H9 (cell line): ENCODE measurements around the gene SYNE2. TPM values are rescaled to one million over a fixed set of nuclear protein-coding genes. Genes with fewer than 3 reads are reported as not detected.

Source experiments
- DNase-seq: peaks from one replicate; pipeline ENCODE4 v3.0.0-alpha.2; 2017
- H2AFZ ChIP-seq: one replicate; pipeline ENCODE4 v1.6.1; 2013; ENCODE audit warnings: mild to moderate bottlenecking, low read length, control low read depth, moderate library complexity
- H2AK5ac ChIP-seq: 2 replicates; pipeline ENCODE4 v1.6.1; 2013; ENCODE audit warnings: low read length, control low read depth, mixed read lengths; ENCODE audit not compliant: insufficient read length
- H2BK120ac ChIP-seq: one replicate; pipeline ENCODE4 v1.6.1; 2013; ENCODE audit warnings: low read depth, mild to moderate bottlenecking, low read length, control low read depth, inconsistent platforms; ENCODE audit not compliant: poor library complexity, severe bottlenecking
- H2BK12ac ChIP-seq: 2 replicates; pipeline ENCODE4 v1.6.1; 2013; ENCODE audit warnings: low read length, control low read depth, mixed read lengths, low read depth; ENCODE audit not compliant: insufficient read length
- H2BK15ac ChIP-seq: 2 replicates; pipeline ENCODE4 v1.6.1; 2013; ENCODE audit warnings: low read depth, low read length, control low read depth
- H2BK20ac ChIP-seq: one replicate; pipeline ENCODE4 v1.6.1; 2013; ENCODE audit warnings: low read depth, mild to moderate bottlenecking, low read length, control low read depth, inconsistent platforms; ENCODE audit not compliant: poor library complexity, severe bottlenecking
- H2BK5ac ChIP-seq: 2 replicates; pipeline ENCODE4 v1.6.1; 2013; ENCODE audit warnings: low read length, control low read depth, mixed read lengths; ENCODE audit not compliant: insufficient read length
- H3K14ac ChIP-seq: 2 replicates; pipeline ENCODE4 v1.6.1; 2013; ENCODE audit warnings: low read length, control low read depth; ENCODE audit not compliant: insufficient read depth
- H3K18ac ChIP-seq: 2 replicates; pipeline ENCODE4 v1.6.1; 2013; ENCODE audit warnings: low read depth, mild to moderate bottlenecking, mixed read lengths, low read length, control low read depth; ENCODE audit not compliant: insufficient read length
- H3K23ac ChIP-seq: 2 replicates; pipeline ENCODE4 v1.6.1; 2013; ENCODE audit warnings: low read length, control low read depth, mixed read lengths, low read depth; ENCODE audit not compliant: insufficient read length
- H3K23me2 ChIP-seq: 2 replicates; pipeline ENCODE4 v1.6.1; 2013; ENCODE audit warnings: low read depth, mild to moderate bottlenecking, mixed read lengths, low read length, control low read depth; ENCODE audit not compliant: insufficient read length, poor library complexity, severe bottlenecking
- H3K27ac ChIP-seq: 2 replicates; pipeline ENCODE4 v1.5.1; 2013; ENCODE audit warnings: low read length, control low read depth, mixed read lengths, low read depth; ENCODE audit not compliant: insufficient read length
- H3K27me3 ChIP-seq: 2 replicates; pipeline ENCODE4 v1.6.1; 2013; ENCODE audit warnings: low read length, control low read depth, inconsistent platforms; ENCODE audit not compliant: insufficient read depth
- H3K4ac ChIP-seq: 2 replicates; pipeline ENCODE4 v1.6.1; 2013; ENCODE audit warnings: low read depth, mild to moderate bottlenecking, control low read depth, inconsistent platforms, low read length, moderate library complexity
- H3K4me1 ChIP-seq: 2 replicates; pipeline ENCODE4 v1.6.1; 2013; ENCODE audit warnings: low read length, control low read depth, inconsistent platforms; ENCODE audit not compliant: insufficient read depth
- H3K4me2 ChIP-seq: 2 replicates; pipeline ENCODE4 v1.6.1; 2013; ENCODE audit warnings: low read length, control low read depth, mixed read lengths; ENCODE audit not compliant: insufficient read length, insufficient read depth
- H3K56ac ChIP-seq: 2 replicates; pipeline ENCODE4 v1.6.1; 2013; ENCODE audit warnings: low read depth, mild to moderate bottlenecking, mixed read lengths, low read length, control low read depth; ENCODE audit not compliant: insufficient read length
- H3K79me1 ChIP-seq: 2 replicates; pipeline ENCODE4 v1.6.1; 2013; ENCODE audit warnings: low read depth, mild to moderate bottlenecking, moderate library complexity, low read length, control low read depth, inconsistent platforms; ENCODE audit not compliant: insufficient read depth, poor library complexity, severe bottlenecking
- H3K79me2 ChIP-seq: 2 replicates; pipeline ENCODE4 v1.6.1; 2013; ENCODE audit warnings: low read length, control low read depth, inconsistent platforms; ENCODE audit not compliant: insufficient read depth
- H3K9ac ChIP-seq: 2 replicates; pipeline ENCODE4 v1.6.1; 2013; ENCODE audit warnings: low read length, control low read depth, mixed read lengths; ENCODE audit not compliant: insufficient read length; ENCODE audit errors: extremely low read depth
- H3K9me3 ChIP-seq: one replicate; pipeline ENCODE4 v1.6.1; 2013; ENCODE audit warnings: low read depth, low read length, inconsistent platforms; ENCODE audit not compliant: control insufficient read depth
- H3T11ph ChIP-seq: one replicate; pipeline ENCODE4 v1.6.1; 2013; ENCODE audit warnings: mild to moderate bottlenecking, low read length, control low read depth, inconsistent platforms
- H4K20me1 ChIP-seq: one replicate; pipeline ENCODE4 v1.6.1; 2013; ENCODE audit not compliant: control insufficient read depth, insufficient read length, insufficient read depth
- H4K5ac ChIP-seq: 2 replicates; pipeline ENCODE4 v1.6.1; 2013; ENCODE audit warnings: low read depth, mild to moderate bottlenecking, mixed read lengths, low read length, control low read depth; ENCODE audit not compliant: insufficient read length
- H4K8ac ChIP-seq: replicated peaks from 2 replicates; pipeline ENCODE4 v1.6.1; 2013; ENCODE audit warnings: low read length, control low read depth, mixed read lengths, low read depth; ENCODE audit not compliant: insufficient read length
- H4K91ac ChIP-seq: 2 replicates; pipeline ENCODE4 v1.6.1; 2013; ENCODE audit warnings: low read depth, mild to moderate bottlenecking, moderate library complexity, mixed read lengths, low read length, control low read depth; ENCODE audit not compliant: insufficient read length
- H3K27ac Mint-ChIP-seq, 3 experiments: 2 replicates in 2 of 3; 3 replicates in 1 of 3; pipeline ENCODE4 v1.8.0; 2020 to 2021; ENCODE audit warnings: mixed read lengths in 3 of 3, mild to moderate bottlenecking in 1 of 3, moderate library complexity in 1 of 3
- H3K27me3 Mint-ChIP-seq: 2 replicates; pipeline ENCODE4 v1.8.0; 2021; ENCODE audit warnings: low read depth, mild to moderate bottlenecking, moderate library complexity, mixed read lengths
- H3K36me3 Mint-ChIP-seq, 3 experiments: 2 replicates in 2 of 3; 3 replicates in 1 of 3; pipeline ENCODE4 v1.8.0; 2020 to 2021; ENCODE audit warnings: low read depth in 3 of 3, mixed read lengths in 3 of 3; ENCODE audit not compliant: insufficient read depth in 1 of 3
- H3K4me1 Mint-ChIP-seq, 2 experiments: 2 replicates each; pipeline ENCODE4 v1.8.0; 2020; ENCODE audit warnings: mixed read lengths in 2 of 2
- H3K4me3 Mint-ChIP-seq, 2 experiments: 2 replicates in 1 of 2; 3 replicates in 1 of 2; pipeline ENCODE4 v1.8.0; 2020 to 2021; ENCODE audit warnings: mild to moderate bottlenecking in 2 of 2, mixed read lengths in 2 of 2, moderate library complexity in 1 of 2
- H3K9me3 Mint-ChIP-seq, 2 experiments: 2 replicates in 1 of 2; 3 replicates in 1 of 2; pipeline ENCODE4 v1.8.0; 2020; ENCODE audit warnings: mild to moderate bottlenecking in 2 of 2, mixed read lengths in 2 of 2, moderate library complexity in 1 of 2
- CTCF ChIP-seq: fragments of 200-600 bp; sonication (generic); conservative IDR thresholded peaks from 3 replicates; pipeline ENCODE4 v1.8.0; 2021; ENCODE audit warnings: antibody characterized with exemption, mild to moderate bottlenecking
- WGBS: extraction: QIAGEN DNeasy Blood & Tissue Kit; methylation state at CpG from one replicate; pipeline ENCODE4 v1.1.7; 2013; ENCODE audit warnings: missing lambda C conversion rate, low lambda C conversion rate, mixed read lengths; ENCODE audit not compliant: insufficient read length; ENCODE audit errors: extremely low coverage; 5-methylcytosine and 5-hydroxymethylcytosine counted together
- total RNA-seq: library from RNA; stranded (reverse); gene quantifications from 2 replicates; pipeline ENCODE4 v1.2.1, GENCODE V29; 2021

SYNE2 gene
- total RNA-seq, 1 experiment from 2014 or later = 43.3 TPM

- no peaks in the 10 kb centered on the region; the same call in 1 of the 2 replicates for H3K27me3 Mint-ChIP-seq
- no peak overlapping the region for H3K4ac ChIP-seq
- H3T11ph ChIP-seq = no peak overlapping the region
- H3K14ac ChIP-seq = no peak overlapping the region
- no peaks in the 10 kb centered on the region for H3K27me3 ChIP-seq
- no peak overlapping the region for H2AK5ac ChIP-seq
- H3K4me3 Mint-ChIP-seq = no peak overlapping the region
- peaks cover 0 to 6% (median 0%) of the 10 kb centered on the region in 3 experiments; a peak in 2 of 7 replicates for H3K36me3 Mint-ChIP-seq
- H4K5ac ChIP-seq = no peak overlapping the region
- no peak overlapping the region for H3K9ac ChIP-seq
- no CpG with 5 or more reads among the region's 24 CpGs for WGBS
- H4K91ac ChIP-seq = no peak overlapping the region
- no peak overlapping the region for H2BK120ac ChIP-seq
- no peak overlapping the region for H3K27ac ChIP-seq
- no peak for DNase-seq
- no peaks in the 10 kb centered on the region for H4K20me1 ChIP-seq
- TF ChIP-seq CTCF = no peak
- no peak overlapping the region for H2BK15ac ChIP-seq
- no peak overlapping the region for H2BK12ac ChIP-seq
- H3K9me3 ChIP-seq = no peaks in the 10 kb centered on the region
- no peak overlapping the region for H3K27ac Mint-ChIP-seq
- no peak overlapping the region for H3K23ac ChIP-seq
- no peak overlapping the region for H2AFZ ChIP-seq
- no peak overlapping the region for H2BK5ac ChIP-seq
- H3K18ac ChIP-seq = no peak overlapping the region
- H3K9me3 Mint-ChIP-seq = no peaks in the 10 kb centered on the region
- no peak overlapping the region for H3K4me2 ChIP-seq
- H3K56ac ChIP-seq = no peak overlapping the region
- H4K8ac ChIP-seq = no peak overlapping the region
- H3K4me1 ChIP-seq = no peaks in the 10 kb centered on the region
- H3K23me2 ChIP-seq = no peaks in the 10 kb centered on the region
- H3K79me2 ChIP-seq = no peaks in the 10 kb centered on the region
- H3K79me1 ChIP-seq = no peaks in the 10 kb centered on the region
- peaks cover 2 to 8% of the 10 kb centered on the region in 2 experiments; a peak in 2 of 4 replicates for H3K4me1 Mint-ChIP-seq
- no peak overlapping the region for H2BK20ac ChIP-seq
Measured at GRCh38 chr14:64234877-64235651, 382.3 kb downstream of the SYNE2 start.
